Uterus (tissue), 2 donors: ENCODE results near the gene FCGBP.

Experiments
- CTCF ChIP-seq, 4 experiments: fragments of 200-600 bp in 2 of 4; fragments of 450-650 bp in 2 of 4; sonication (generic) in 2 of 4; IDR thresholded peaks; one replicate each; pipeline ENCODE4 v1.5.1; 2016 to 2019; ENCODE audit warnings: antibody characterized with exemption in 4 of 4, mild to moderate bottlenecking in 2 of 4, moderate library complexity in 1 of 4
- POLR2A ChIP-seq, 2 donors: fragments of 450-650 bp; IDR thresholded peaks; one replicate each; pipeline ENCODE4 v1.6.1; 2016; ENCODE audit warnings: antibody characterized with exemption in 2 of 2, mild to moderate bottlenecking in 1 of 2, moderate library complexity in 1 of 2

- TF ChIP-seq CTCF (IDR thresholded peaks at IDR 0.05) (no peak), POLR2A (IDR thresholded peaks at IDR 0.05) (no peak)
Observed at GRCh38 chr19:39951065-39951650, 16.7 kb upstream of the FCGBP start.
